Measurements from ENCODE around the gene ACTL10. TPM values are rescaled to one million over a fixed set of nuclear protein-coding genes. Genes with fewer than 3 reads are reported as not detected.

ACTL10 gene
- total and polyA plus RNA-seq, 2 experiments from 2014 or later, result 0.71 to 1.9 TPM

DNA sequence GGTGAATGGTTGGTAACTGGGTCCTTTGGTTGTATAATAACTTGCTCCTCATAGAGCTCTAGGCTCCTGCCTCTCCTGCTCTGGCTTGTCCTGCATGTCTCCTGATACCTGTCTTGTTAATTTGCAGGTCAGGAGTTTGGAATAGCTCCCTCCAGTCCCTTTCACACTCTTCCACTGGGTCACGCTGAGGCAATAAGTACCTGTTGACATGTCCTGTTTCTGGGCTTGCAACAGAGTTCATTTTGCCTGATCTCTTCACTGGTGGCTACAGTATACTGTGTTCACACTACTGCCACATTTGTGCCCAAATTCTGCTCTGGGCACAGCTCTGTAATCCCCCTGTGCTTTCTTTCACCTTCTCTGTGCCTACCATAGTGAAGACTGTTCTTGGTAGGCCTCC is 30.0 kb upstream of the ACTL10 start:
- no peak for TF ChIP-seq NANOG (IDR thresholded peaks at IDR 0.05; ENCODE audit: borderline replicate concordance)
- TF ChIP-seq EZH2phosphoT487 (IDR thresholded peaks at IDR 0.05; ENCODE audit: unreplicated experiment), result no peak
- no peak for TF ChIP-seq STAT1 (IDR thresholded peaks at IDR 0.05; ENCODE audit: unreplicated experiment)
- no peak for TF ChIP-seq ZNF331 (CRISPR knock-in tag; IDR thresholded peaks at IDR 0.05; ENCODE audit: low read depth)
- TF ChIP-seq, protein P1, sequence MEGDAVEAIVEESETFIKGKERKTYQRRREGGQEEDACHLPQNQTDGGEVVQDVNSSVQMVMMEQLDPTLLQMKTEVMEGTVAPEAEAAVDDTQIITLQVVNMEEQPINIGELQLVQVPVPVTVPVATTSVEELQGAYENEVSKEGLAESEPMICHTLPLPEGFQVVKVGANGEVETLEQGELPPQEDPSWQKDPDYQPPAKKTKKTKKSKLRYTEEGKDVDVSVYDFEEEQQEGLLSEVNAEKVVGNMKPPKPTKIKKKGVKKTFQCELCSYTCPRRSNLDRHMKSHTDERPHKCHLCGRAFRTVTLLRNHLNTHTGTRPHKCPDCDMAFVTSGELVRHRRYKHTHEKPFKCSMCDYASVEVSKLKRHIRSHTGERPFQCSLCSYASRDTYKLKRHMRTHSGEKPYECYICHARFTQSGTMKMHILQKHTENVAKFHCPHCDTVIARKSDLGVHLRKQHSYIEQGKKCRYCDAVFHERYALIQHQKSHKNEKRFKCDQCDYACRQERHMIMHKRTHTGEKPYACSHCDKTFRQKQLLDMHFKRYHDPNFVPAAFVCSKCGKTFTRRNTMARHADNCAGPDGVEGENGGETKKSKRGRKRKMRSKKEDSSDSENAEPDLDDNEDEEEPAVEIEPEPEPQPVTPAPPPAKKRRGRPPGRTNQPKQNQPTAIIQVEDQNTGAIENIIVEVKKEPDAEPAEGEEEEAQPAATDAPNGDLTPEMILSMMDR (conservative IDR thresholded peaks at IDR 0.05; ENCODE audit: low read depth in 2 of 2), result no peak
- TF ChIP-seq EZH2 (IDR thresholded peaks at IDR 0.05; ENCODE audit: low read depth, unreplicated experiment), result no peak
- no peak for TF ChIP-seq ZNF114 (CRISPR knock-in tag; IDR thresholded peaks at IDR 0.05)
- Histone ChIP-seq H3K36me3 (ENCODE audit: insufficient read depth) (no peaks in the 10 kb centered on the region), H3K4me2 (no peak overlapping the region), H3K79me2 (replicated peaks; ENCODE audit: insufficient read depth) (no peaks in the 10 kb centered on the region), H2AFZ (no peak overlapping the region), H3F3A (replicated peaks; ENCODE audit: low read depth) (no peaks in the 10 kb centered on the region), H3K4me1 (ENCODE audit: insufficient read depth) (no peaks in the 10 kb centered on the region), H3K27me3 (ENCODE audit: insufficient read depth) (no peaks in the 10 kb centered on the region), H3K9me2 (ENCODE audit: insufficient read depth) (no peaks in the 10 kb centered on the region), H4K20me1 (replicated peaks; ENCODE audit: insufficient read depth) (no peaks in the 10 kb centered on the region), H3K27ac (ENCODE audit: low read depth) (no peak overlapping the region), H3K4me3 (no peak overlapping the region)
- Mint-ChIP-seq H3K4me3 (no peak overlapping the region), H3K36me3 (ENCODE audit: low read depth) (peaks cover 11% of the 10 kb centered on the region), H3K27me3 (ENCODE audit: insufficient read depth, low read depth, poor library complexity) (peaks cover 6% of the 10 kb centered on the region), H3K9me3 (no peaks in the 10 kb centered on the region), H3K4me1 (no peaks in the 10 kb centered on the region), H3K27ac (no peak overlapping the region)
- DNase-seq (ENCODE audit: low spot score) (no peak), ATAC-seq (no peak)

DNA sequence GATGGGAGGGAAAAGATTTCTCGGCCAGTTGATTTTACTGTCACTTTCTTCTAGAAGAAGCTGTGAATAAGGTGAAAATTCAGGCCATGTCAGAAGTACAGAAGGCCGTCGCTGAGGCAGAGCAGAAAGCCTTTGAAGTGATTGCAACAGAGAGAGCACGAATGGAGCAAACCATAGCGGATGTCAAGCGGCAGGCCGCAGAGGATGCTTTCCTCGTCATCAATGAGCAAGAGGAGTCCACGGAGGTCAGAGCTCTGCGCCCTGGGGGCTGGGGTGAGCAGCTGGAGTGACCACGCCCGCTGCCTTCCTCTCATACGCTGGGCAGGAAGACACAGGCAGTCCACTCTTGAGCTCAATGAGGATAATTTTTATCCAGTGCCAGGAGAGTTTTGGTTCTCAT is 26.5 kb upstream of the ACTL10 start:
- peaks cover 3% of the 10 kb centered on the region; the same call in 1 of the 2 replicates for H4K20me1 ChIP-seq (replicated peaks; ENCODE audit: insufficient read depth)
- H3K36me3 ChIP-seq (ENCODE audit: insufficient read depth), result no peaks in the 10 kb centered on the region
- no peak overlapping the region for H3K27ac ChIP-seq (ENCODE audit: low read depth)
- no peak overlapping the region for H3K4me3 Mint-ChIP-seq
- no peak overlapping the region for H3K27ac Mint-ChIP-seq
- H3F3A ChIP-seq (replicated peaks; ENCODE audit: low read depth), result no peaks in the 10 kb centered on the region
- H3K4me3 ChIP-seq, result no peak overlapping the region
- H3K9me2 ChIP-seq (ENCODE audit: insufficient read depth), result no peaks in the 10 kb centered on the region
- H3K27me3 Mint-ChIP-seq (ENCODE audit: insufficient read depth, low read depth, poor library complexity), result peaks cover 6% of the 10 kb centered on the region
- no peaks in the 10 kb centered on the region for H3K79me2 ChIP-seq (replicated peaks; ENCODE audit: insufficient read depth)
- peaks cover 17% of the 10 kb centered on the region for H3K36me3 Mint-ChIP-seq (ENCODE audit: low read depth)
- H3K4me1 ChIP-seq (ENCODE audit: insufficient read depth), result no peaks in the 10 kb centered on the region
- no peaks in the 10 kb centered on the region for H3K4me1 Mint-ChIP-seq
- TF ChIP-seq, protein P1 (conservative IDR thresholded peaks at IDR 0.05; ENCODE audit: low read depth in 2 of 2), result no peak
- DNase-seq (ENCODE audit: low spot score) (no peak), ATAC-seq (no peak)
- no peaks in the 10 kb centered on the region for H3K9me3 Mint-ChIP-seq
- H2AFZ ChIP-seq, result no peak overlapping the region
- no peaks in the 10 kb centered on the region for H3K27me3 ChIP-seq (ENCODE audit: insufficient read depth)
- H3K4me2 ChIP-seq, result no peak overlapping the region

Measured in GM23338 (cell line).